GM20431 (cell line): ENCODE results near the gene TMEM33.
"Not testable (repeated sequence)": the region's sequence is repeated elsewhere in the genome, so short reads cannot be mapped to it uniquely, and the experiment has no call there.

ENCODE experiments used
- in situ Hi-C: fragments of 300-500 bp; cut with MseI, MboI; formaldehyde crosslinking; loops from one replicate; pipeline ENCODE4 v1.15.0; 2020; ENCODE audit warnings: low sequenced_read_pairs; ENCODE audit not compliant: unreplicated experiment

Gene TMEM33

GRCh38 chr4:41934901-41935651 is at the start of gene TMEM33:
Gene TMEM33, plus strand, starts transcription at chr4:41935429. Its CDS starts 56 bp downstream, at chr4:41935485.
- in situ Hi-C loops: no loop called here

GRCh38 chr4:41885456-41885855 is 49.8 kb upstream of the TMEM33 start:
- in situ Hi-C loops: loop anchor here (10.0 to 25.0 kb wide), 2 partner anchors 201 to 598 kb away; no protein-coding TSS in a partner anchor

DNA sequence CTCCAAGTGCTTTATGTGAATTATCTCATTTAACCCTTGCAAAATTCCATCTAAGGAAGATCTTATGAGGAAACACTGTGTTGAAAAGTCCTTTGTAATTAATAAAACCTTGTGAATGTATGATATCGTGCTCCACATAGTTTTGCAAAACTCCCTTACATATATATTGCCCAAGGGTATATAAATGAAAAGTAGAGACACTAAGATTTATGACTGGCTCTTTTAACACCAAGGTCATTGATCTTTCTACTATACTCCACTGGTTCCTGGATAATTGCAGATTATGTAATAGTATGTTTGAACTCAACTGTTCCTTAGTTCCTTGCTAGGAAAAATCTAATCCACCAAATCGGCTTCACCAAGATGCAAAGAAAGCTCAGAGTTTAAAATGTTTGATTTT is 48.0 kb upstream of the TMEM33 start:
- in situ Hi-C loops: loop anchor here (10.0 to 25.0 kb wide), 2 partner anchors 202 to 600 kb away; no protein-coding TSS in a partner anchor

- in situ Hi-C loops: loop anchor here (10.0 to 25.0 kb wide), 2 partner anchors 203 to 601 kb away; no protein-coding TSS in a partner anchor
These were observed 47.2 kb upstream of the TMEM33 start for GRCh38 chr4:41887821-41888686.

GRCh38 chr4:41888687-41889074 is 46.5 kb upstream of the TMEM33 start:
- in situ Hi-C loops: loop anchor here (10.0 to 25.0 kb wide), 2 partner anchors 204 to 601 kb away; no protein-coding TSS in a partner anchor

- in situ Hi-C loops: loop anchor here (10.0 to 25.0 kb wide), 2 partner anchors 205 to 602 kb away; no protein-coding TSS in a partner anchor
These were observed 45.9 kb upstream of the TMEM33 start for GRCh38 chr4:41889317-41889716.

DNA sequence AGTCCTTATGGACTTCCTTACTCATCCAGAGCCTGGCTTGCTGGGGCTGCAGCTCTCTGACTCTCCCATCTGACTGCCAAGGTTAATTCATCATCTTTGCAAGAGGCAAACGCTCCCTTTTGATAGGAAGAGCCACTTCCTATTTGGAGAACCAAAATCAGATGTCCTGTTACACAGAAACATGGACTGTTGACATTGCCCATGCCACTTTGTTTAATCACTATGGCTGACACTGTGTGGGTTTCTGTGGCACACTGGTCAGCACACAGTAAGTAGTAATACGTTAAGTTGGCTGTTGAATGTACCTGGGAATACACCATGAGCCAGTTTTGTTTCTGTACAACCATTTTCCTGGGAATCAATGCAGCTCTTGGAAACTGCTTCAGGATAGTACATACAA is 45.1 kb upstream of the TMEM33 start:
- in situ Hi-C loops: loop anchor here (25.0 kb wide), 1 partner anchor 603 kb away; no protein-coding TSS in a partner anchor

DNA sequence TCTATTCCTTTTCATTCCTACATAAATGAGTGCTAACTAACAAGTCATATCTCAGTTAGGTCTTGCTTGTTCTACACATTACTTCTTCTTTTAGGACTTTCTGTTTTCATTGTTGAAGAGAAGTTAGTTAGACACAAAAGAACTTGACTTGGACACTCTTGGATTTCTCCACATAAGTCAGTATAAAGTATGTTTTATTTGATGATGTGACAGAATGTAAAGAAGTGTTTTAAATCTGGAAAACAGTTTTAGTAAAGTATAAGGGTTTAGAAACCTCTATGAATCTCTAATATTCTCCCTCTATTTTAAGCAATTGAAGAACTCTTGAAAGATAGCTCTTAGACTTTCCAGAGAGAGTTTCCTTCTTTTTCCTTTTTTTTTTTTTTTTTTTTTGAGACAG is 38.6 kb upstream of the TMEM33 start:
- in situ Hi-C loops: loop anchor here (25.0 kb wide), 1 partner anchor 609 kb away; no protein-coding TSS in a partner anchor

DNA sequence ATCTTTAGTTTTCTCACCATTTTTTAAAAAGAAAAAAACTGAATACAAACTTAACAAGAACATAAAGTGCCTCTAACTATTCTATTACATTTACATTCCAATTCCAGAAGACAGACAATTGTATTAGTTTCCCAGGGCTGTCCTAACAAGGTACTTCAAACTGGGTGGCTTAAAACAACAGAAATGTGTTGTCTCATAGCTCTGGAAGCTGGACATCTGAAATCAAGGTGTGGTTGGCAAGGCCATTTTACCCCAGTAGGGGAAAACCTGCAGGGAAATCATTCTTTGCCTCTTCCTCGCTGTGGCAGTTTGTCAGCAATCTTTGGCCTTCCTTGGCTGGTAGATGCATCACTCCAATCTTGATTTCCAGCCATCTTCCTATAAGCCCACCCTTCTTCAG is 37.5 kb upstream of the TMEM33 start:
- in situ Hi-C loops: loop anchor here (25.0 kb wide), 1 partner anchor 610 kb away; no protein-coding TSS in a partner anchor

GRCh38 chr4:41909136-41909535 is 26.1 kb upstream of the TMEM33 start:
- in situ Hi-C loops: not testable (repeated sequence)

DNA sequence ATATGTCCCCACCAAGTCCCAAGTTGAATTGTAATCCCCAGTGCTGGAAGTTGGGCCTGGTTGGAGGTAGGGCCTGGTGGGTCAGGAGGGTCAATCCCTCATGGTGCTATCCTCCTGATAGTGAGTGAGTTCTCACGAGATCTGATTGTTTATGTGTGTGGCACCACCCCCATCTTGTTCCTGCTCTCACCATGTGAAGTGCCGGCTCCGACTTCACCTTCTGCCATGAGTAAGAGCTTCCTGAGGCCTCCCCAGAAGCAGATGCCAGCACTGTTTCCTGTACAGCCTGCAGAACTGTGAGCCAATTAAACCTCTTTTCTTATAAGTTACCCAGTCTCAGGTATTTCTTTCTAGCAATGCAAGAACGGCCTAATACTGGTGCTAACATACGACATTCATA is 22.7 kb upstream of the TMEM33 start:
- in situ Hi-C loops: no loop called here

- in situ Hi-C loops: no loop called here
These were observed 21.7 kb upstream of the TMEM33 start for GRCh38 chr4:41913509-41913908.

GRCh38 chr4:41918278-41918677 is 17.0 kb upstream of the TMEM33 start:
- in situ Hi-C loops: no loop called here

DNA sequence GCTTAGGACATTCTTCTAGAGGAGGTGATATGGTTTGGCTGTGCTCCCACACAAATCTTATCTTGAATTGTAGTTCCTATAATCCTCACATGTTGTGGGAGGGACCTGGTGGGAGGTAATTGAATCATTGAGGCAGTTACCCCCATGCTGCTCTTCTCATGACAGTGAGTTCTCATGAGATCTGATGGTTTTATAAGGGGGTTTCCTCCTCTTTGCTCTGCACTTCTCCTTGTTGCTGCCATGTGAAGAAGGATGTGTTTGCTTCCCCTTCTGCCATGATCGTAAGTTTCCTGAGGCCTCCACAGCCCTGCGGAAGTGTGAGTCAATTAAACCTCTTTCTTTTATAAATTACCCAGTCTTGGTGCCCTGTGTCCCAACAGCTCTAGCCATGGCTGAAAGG is 14.8 kb upstream of the TMEM33 start:
- in situ Hi-C loops: not testable (repeated sequence)

DNA sequence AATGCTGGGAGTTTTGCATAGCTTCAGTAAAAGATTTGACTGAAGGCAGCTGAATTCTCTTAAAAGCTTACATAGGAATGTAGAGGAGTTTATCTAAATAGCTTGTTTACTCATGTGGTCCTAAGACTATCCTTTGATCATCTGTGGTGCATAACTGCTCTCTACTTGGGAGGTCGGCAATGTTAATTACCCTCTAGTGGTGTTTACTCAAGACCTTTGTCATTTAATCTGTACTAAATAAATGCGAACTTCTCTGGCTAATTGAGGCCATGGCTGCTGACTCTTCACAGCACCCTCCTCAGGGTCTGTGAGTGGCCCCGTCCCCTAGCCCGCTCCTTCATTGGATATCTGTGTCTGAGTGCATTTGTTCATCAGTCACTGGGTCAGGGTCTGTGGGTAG is 13.8 kb upstream of the TMEM33 start:
- in situ Hi-C loops: no loop called here

DNA sequence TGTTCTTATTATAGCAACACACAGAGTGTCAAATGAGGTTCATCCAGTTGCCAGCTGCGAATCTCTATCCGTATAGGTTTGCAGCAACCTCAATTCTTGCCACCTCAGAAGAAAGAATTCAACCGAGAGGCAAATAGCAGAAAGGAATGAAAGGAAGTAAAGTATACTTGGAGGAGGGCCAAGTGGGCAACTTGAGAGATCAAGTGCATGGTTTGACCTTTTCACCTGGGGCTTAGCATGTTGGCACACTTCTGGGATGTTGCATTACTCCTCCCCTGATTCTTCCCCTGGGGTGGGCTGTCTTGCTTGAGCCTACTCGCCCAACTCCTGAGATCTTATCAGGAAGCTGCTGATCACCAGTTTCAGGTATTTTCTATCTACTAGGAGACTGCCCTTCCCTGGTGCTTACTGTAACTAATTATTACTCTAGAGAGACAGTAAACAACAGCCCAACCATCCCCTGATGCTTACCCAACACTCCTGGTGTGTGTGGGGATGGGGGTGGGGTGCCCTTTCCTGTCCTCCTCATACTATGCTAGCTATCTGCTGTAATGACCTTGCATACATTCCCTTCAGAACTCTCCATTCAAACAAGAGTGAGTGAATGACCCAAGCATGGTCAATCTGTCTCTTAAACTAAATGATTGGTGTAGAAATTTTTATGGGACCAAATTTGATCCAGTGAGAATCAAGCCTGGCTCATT is 7.3 kb upstream of the TMEM33 start:
- in situ Hi-C loops: no loop called here

DNA sequence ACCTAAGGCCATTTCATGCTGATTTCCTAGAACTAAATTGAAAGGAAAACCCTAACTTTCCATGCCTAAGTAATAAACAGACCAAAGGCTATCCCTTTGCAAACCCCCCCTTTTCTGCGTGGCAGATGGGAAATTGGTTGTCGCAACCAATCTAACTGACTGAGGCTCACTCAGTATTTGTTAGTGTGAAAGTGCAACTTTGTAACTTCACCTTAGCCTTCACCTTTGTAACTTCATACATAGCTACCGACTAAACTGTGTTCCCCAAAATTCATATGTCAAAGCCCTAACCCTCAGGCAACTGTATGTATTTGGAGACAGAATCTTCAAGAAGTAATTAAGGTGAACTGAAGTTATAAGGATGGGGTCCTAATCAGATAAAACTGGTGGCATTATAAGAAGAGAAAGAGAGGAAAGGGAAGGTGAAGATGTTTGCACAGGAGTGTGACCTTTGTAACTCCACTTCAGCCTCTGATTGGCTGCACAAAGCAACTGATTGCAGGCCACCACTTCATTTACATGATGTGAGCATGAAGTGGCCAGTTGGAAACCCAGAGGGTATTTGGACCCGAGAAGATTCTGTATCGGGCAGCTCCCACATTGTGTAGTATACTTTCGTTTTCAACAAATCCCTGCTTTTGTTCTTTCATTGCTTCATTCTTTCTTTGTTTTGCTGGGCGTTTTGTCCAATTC is 4.9 kb upstream of the TMEM33 start:
- in situ Hi-C loops: no loop called here

GRCh38 chr4:41932988-41933387 is 2.2 kb upstream of the TMEM33 start:
- in situ Hi-C loops: no loop called here

GRCh38 chr4:41933997-41934503 is 1.2 kb upstream of the TMEM33 start:
- in situ Hi-C loops: no loop called here
